NCI-H345 (cell line): ENCODE results near the gene SEC24D.

ENCODE experiments used
- DNase-seq: peaks from one replicate; lab custom pipeline; 2025; lab: John Stamatoyannopoulos, UW

SEC24D gene

GRCh38 chr4:118773429-118773792 is 62.5 kb downstream of the SEC24D start:
- no peak for DNase-seq

GRCh38 chr4:118772767-118773428 is 63.0 kb downstream of the SEC24D start:
- no peak for DNase-seq

GRCh38 chr4:118772081-118772766 is 63.7 kb downstream of the SEC24D start:
- peak; percentile 43 for DNase-seq

GRCh38 chr4:118770741-118771187 is 65.2 kb downstream of the SEC24D start:
- no peak for DNase-seq

- DNase-seq, result no peak
These were observed 66.8 kb downstream of the SEC24D start for GRCh38 chr4:118769161-118769560.

- no peak for DNase-seq
These were observed 68.8 kb downstream of the SEC24D start for GRCh38 chr4:118767109-118767508.

GRCh38 chr4:118765399-118765798 is 70.5 kb downstream of the SEC24D start:
- DNase-seq, result no peak

- no peak for DNase-seq
These were observed 73.0 kb downstream of the SEC24D start for GRCh38 chr4:118762730-118763477.

- DNase-seq, result no peak
These were observed 73.8 kb downstream of the SEC24D start for GRCh38 chr4:118762155-118762554.

GRCh38 chr4:118761397-118762016 is 74.4 kb downstream of the SEC24D start:
- no peak for DNase-seq

GRCh38 chr4:118760493-118760892 is 75.4 kb downstream of the SEC24D start:
- DNase-seq, result no peak

- no peak for DNase-seq
These were observed 75.8 kb downstream of the SEC24D start for GRCh38 chr4:118760092-118760491.

- DNase-seq, result no peak
These were observed 76.4 kb downstream of the SEC24D start for GRCh38 chr4:118759481-118759880.

- no peak for DNase-seq
These were observed 77.6 kb downstream of the SEC24D start for GRCh38 chr4:118758293-118758692.

GRCh38 chr4:118757761-118758251 is 78.1 kb downstream of the SEC24D start:
- DNase-seq, result peak; percentile 22

GRCh38 chr4:118756958-118757357 is 79.0 kb downstream of the SEC24D start:
- DNase-seq, result no peak

- no peak for DNase-seq
These were observed 79.5 kb downstream of the SEC24D start for GRCh38 chr4:118756429-118756828.

GRCh38 chr4:118755438-118756226 is 80.3 kb downstream of the SEC24D start:
- no peak for DNase-seq

GRCh38 chr4:118754890-118755289 is 81.0 kb downstream of the SEC24D start:
- no peak for DNase-seq

GRCh38 chr4:118753685-118754084 is 82.2 kb downstream of the SEC24D start:
- DNase-seq, result no peak

- no peak for DNase-seq
These were observed 82.8 kb downstream of the SEC24D start for GRCh38 chr4:118753096-118753495.

- DNase-seq, result no peak
These were observed 83.4 kb downstream of the SEC24D start for GRCh38 chr4:118752551-118752950.
